Measurements from ENCODE around the gene C5orf52.

DNA sequence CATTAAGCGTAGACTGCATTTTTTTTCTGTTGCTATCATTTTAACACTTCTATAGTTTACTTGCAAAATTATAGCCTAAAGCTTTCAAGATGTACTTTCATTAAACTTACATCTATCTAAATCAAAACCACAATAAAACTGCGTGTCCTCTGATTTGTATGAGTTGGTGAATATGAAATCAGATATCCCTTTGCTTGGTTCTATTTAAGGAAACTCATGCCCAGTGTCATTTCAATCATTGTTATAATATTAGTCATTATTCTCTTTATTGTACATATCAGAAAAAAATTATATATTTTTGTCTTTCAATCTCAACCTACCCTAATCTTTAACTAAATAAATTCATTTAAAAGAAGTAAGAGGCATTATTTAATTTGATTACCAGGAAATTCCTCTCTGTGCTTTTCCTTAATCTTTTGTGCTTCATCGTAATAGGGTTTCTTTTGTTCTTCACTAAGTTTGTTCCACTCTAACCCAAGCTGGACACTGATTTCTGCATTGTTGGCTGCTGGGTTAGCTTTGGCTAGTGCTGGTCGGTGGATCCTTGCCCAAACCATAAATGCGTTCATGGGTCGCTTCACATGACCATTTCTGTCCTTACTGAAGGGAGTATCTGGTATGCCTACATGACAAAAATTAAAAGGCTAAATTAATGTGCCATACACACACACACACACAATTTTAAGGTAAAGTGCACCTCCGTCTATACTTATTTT, 22.9 kb upstream of the C5orf52 start:
- TF ChIP-seq, protein P1, sequence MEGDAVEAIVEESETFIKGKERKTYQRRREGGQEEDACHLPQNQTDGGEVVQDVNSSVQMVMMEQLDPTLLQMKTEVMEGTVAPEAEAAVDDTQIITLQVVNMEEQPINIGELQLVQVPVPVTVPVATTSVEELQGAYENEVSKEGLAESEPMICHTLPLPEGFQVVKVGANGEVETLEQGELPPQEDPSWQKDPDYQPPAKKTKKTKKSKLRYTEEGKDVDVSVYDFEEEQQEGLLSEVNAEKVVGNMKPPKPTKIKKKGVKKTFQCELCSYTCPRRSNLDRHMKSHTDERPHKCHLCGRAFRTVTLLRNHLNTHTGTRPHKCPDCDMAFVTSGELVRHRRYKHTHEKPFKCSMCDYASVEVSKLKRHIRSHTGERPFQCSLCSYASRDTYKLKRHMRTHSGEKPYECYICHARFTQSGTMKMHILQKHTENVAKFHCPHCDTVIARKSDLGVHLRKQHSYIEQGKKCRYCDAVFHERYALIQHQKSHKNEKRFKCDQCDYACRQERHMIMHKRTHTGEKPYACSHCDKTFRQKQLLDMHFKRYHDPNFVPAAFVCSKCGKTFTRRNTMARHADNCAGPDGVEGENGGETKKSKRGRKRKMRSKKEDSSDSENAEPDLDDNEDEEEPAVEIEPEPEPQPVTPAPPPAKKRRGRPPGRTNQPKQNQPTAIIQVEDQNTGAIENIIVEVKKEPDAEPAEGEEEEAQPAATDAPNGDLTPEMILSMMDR (conservative IDR thresholded peaks at IDR 0.05 in 1 of 2, IDR thresholded peaks at IDR 0.05 in 1 of 2; ENCODE audit: extremely low read depth in 1 of 2, insufficient read depth in 1 of 2, low read depth in 1 of 2, low read length in 2 of 2), result no peak
- TF ChIP-seq EZH2 (IDR thresholded peaks at IDR 0.05; ENCODE audit: borderline replicate concordance, low read length), result no peak
